SK-MEL-5 (cell line): Measurements from ENCODE around the gene CLN5. TPM values are rescaled to one million over a fixed set of nuclear protein-coding genes. Genes with fewer than 3 reads are reported as not detected.
"Not testable (repeated sequence)": the region's sequence is repeated elsewhere in the genome, so short reads cannot be mapped to it uniquely, and the experiment has no call there.

Experiments used
- DNase-seq: peaks from one replicate; pipeline ENCODE4 v3.0.0-alpha.2; 2016; ENCODE audit warnings: low read depth, low spot score
- in situ Hi-C: cut with HindIII; loops from 2 replicates; pipeline ENCODE4 v1.10.0; 2016; ENCODE audit warnings: low sequenced_read_pairs, high pct_unique_total_duplicates, low pct_unique_long_range_greater_than_20kb
- polyA plus RNA-seq, 2 experiments: library from polyadenylated mRNA; depleted of rRNA; stranded (reverse); fragments of >200 nt; gene quantifications; 2 replicates each; pipeline ENCODE4 v1.2.3, GENCODE V29; 2015
- total RNA-seq: library from RNA; depleted of rRNA; stranded (reverse); fragments of >200 nt; shearing (Covaris generic); gene quantifications from 2 replicates; pipeline ENCODE4 v1.2.3, GENCODE V29; 2014; rRNA removed

CLN5 gene
- total RNA-seq, result 65.5 and 74.6 TPM in 2 replicates
- 31.4 and 32.4 TPM in 2 replicates for polyA plus RNA-seq (2015; cell fraction: cytosol; rRNA removed)
- 30.0 and 38.4 TPM in 2 replicates for polyA plus RNA-seq (2015; cell fraction: nucleus; rRNA removed)

GRCh38 chr13:76991796-76992547 lies at the start of gene CLN5:
TSS of gene CLN5 (plus strand) at chr13:76992081. CDS start at chr13:76992099, 18 bp downstream.
- in situ Hi-C loops, result no loop called here
- peak; percentile 93 for DNase-seq

DNA sequence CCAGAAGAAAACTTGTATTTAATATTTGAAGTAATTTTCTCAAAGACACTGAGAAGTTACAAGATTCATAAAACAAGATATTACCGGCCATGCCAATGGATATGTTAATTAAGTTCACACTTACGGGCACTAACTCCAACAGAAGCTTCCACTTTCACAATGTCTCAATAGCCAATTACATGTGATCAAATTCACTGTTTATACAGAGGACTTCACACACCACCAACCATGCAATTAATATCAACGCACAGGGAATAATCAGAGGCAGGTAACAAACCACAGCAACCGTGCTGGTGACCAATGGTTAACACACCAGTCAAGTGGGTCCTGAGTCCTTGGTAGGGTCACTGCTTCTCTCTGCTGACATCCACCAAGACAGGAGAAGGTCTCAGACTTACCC lies 49.5 kb upstream of the CLN5 start:
- in situ Hi-C loops, result no loop called here
- DNase-seq, result no peak

DNA sequence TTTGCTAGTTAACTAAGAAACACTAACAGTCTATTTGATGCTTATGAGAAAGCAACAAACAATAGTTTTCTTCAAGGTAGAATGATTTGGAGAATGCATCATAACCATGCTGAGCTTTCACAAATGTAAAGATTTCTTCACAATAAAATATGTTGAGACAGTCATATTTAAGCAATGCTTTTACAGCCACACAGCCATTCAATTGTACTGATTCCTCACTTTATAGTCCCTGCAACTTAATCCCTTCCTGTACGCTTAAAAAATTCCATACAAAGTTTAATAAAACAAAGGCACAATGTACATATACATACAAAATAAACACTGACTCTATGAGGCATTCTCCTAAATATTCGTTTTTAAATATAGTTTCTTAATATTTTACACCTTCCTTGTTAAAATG lies 48.2 kb upstream of the CLN5 start:
- in situ Hi-C loops, result no loop called here
- DNase-seq, result no peak

DNA sequence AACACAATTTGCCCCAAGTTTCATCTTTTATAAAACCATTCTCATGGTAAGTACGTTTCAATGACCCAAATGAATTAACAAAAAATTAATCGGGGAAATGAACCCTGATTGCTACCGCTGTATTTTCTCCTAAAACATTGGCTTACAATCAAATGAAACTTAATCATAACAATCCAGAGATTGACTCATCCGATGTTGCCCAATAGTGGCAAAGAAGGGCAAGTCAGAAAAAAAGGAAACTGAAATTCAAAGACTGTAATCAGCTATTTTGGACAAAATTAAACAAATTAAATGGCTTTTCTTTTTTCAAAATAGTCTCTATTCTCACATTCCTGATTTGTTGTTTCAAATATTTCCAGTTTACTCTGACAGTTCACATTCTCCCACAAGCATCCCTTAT lies 47.4 kb upstream of the CLN5 start:
- DNase-seq, result no peak
- in situ Hi-C loops, result no loop called here

- in situ Hi-C loops, result no loop called here
- DNase-seq, result no peak
These were observed 43.7 kb upstream of the CLN5 start, which contains the start of gene ACOD1 for GRCh38 chr13:76948149-76948548. TSS of gene ACOD1 (plus strand) at chr13:76948511. CDS start at chr13:76948559, 48 bp downstream.

DNA sequence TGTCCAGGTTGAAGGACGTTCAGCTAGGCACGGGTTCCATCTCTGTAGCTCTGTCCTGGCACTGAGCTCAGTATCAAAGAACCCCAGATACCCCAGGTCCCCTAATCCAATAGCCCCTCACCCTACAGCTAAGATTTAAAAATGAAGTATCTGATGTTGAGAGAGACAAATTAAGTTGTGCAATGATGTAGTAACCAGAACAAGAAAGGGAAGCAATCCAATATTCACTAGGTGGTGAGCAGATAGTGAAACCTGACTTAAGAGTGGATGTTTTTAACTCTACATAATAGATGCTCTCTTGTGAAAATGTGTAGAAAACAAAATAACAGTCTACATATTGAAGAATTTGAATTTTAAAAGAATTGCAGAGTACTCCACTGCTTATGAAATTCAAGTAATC lies 41.8 kb upstream of the CLN5 start:
- no peak for DNase-seq
- in situ Hi-C loops, result no loop called here

- in situ Hi-C loops, result no loop called here
These were observed 37.9 kb upstream of the CLN5 start for GRCh38 chr13:76953968-76954367.

GRCh38 chr13:76954538-76954937 lies 37.3 kb upstream of the CLN5 start:
- peak; percentile 19 for DNase-seq
- in situ Hi-C loops, result no loop called here

More at GRCh38 chr13:76953968-76954367, 37.9 kb upstream of the CLN5 start:
- peak; percentile 76 for DNase-seq

DNA sequence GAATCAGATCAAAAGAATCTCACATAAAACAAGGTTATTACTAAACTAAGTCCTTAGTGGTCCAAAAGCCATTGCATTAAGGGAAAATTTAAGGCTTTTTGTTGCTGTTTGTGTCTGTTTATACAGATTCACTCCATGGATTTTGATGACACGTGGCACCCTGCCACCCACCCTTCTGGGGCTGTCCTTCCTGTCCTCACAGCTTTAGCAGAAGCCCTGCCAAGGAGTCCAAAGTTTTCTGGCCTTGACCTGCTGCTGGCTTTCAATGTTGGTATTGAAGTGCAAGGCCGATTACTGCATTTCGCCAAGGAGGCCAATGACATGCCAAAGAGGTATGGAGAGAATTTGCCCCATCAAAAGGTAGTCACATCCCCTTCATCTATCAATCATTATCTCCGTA lies 36.7 kb upstream of the CLN5 start:
- no peak for DNase-seq
- in situ Hi-C loops, result no loop called here

- in situ Hi-C loops, result no loop called here
- DNase-seq, result no peak
These were observed 36.2 kb upstream of the CLN5 start for GRCh38 chr13:76955661-76956060.

GRCh38 chr13:76958841-76959432 lies 32.9 kb upstream of the CLN5 start:
- DNase-seq, result no peak
- in situ Hi-C loops, result no loop called here

DNA sequence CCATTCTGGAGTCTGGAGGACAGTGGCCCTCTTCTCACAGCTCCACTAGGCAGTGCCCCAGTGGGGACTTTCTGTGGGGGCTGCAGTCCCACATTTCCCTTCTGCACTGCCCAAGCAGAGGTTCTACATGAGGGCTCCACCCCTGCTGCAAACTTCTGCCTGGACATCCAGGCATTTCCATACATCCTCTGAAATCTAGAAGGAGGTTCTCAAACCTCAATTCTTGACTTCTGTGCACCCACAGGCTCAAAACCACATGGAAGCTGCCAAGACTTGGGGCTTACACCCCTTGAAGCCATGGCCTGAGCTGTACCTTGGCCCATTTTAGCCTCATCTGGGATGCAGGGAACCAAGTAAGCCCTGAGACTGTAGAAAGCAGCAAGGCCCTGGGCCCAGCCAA lies 32.1 kb upstream of the CLN5 start:
- in situ Hi-C loops, DNase-seq: not testable (repeated sequence)

DNA sequence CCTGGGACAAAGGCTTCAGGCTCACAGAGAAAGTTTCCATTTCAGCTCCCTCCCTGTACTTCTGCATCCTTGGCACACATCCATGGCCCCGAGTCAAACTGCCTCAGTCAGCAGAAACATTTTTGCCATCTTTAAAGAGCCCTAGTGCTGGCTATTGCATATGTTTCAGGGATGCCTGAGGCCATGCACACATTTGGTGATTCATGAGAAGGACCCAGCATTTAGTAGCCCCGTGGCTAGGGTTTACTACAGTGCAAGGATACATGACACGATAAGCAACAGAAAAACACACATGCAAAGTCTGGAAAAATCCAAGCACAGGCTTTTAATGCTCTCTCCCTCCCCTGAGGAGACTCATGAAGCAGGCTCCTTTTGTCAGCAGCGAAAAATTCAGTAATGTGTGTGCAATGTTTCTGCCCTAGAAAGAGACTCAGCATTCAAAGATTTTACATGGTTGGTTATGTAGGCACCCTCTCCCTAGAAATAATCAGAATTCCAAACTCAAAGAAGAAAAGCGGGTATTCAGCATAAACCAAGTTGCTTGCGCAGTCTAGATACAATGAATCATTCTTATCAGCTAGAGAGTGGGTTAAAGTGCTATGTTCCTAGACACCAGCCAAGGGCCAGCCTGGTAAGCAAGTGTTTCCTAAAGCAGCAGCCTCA lies 26.0 kb upstream of the CLN5 start:
- peak; percentile 97 for DNase-seq
- in situ Hi-C loops, result no loop called here

GRCh38 chr13:76967031-76967430 lies 24.9 kb upstream of the CLN5 start:
- in situ Hi-C loops, result no loop called here
- DNase-seq, result no peak

- in situ Hi-C loops, result no loop called here
- no peak for DNase-seq
These were observed 23.8 kb upstream of the CLN5 start for GRCh38 chr13:76968041-76968440.

GRCh38 chr13:76969488-76970365 lies 22.2 kb upstream of the CLN5 start:
- DNase-seq, result no peak
- in situ Hi-C loops, result no loop called here

GRCh38 chr13:76971215-76971614 lies 20.7 kb upstream of the CLN5 start:
- DNase-seq, result no peak
- in situ Hi-C loops, result no loop called here
